GM12873 (cell line): ENCODE results near the gene CAMKK1.

ENCODE experiments used
- CTCF ChIP-seq: IDR thresholded peaks from 2 replicates; pipeline ENCODE4 v1.5.1; 2012; ENCODE audit warnings: low read depth, mild to moderate bottlenecking, moderate library complexity, low read length, control low read depth; ENCODE audit not compliant: insufficient read depth; ENCODE audit errors: missing control alignments

The CAMKK1 gene

GRCh38 chr17:3818786-3819185, 74.1 kb downstream of the CAMKK1 start:
- no peak for TF ChIP-seq CTCF

GRCh38 chr17:3817851-3818605, 74.8 kb downstream of the CAMKK1 start:
- no peak for TF ChIP-seq CTCF

- no peak for TF ChIP-seq CTCF
These were observed 76.9 kb downstream of the CAMKK1 start for GRCh38 chr17:3815925-3816324.

- no peak for TF ChIP-seq CTCF
These were observed 77.7 kb downstream of the CAMKK1 start for GRCh38 chr17:3815122-3815521.

- TF ChIP-seq CTCF, result no peak
These were observed 78.5 kb downstream of the CAMKK1 start for GRCh38 chr17:3814361-3814760.

GRCh38 chr17:3813171-3813570, 79.7 kb downstream of the CAMKK1 start:
- TF ChIP-seq CTCF, result no peak

- no peak for TF ChIP-seq CTCF
These were observed 80.1 kb downstream of the CAMKK1 start for GRCh38 chr17:3812771-3813170.
